ENCODE results near the gene FTO.

Gene FTO

DNA sequence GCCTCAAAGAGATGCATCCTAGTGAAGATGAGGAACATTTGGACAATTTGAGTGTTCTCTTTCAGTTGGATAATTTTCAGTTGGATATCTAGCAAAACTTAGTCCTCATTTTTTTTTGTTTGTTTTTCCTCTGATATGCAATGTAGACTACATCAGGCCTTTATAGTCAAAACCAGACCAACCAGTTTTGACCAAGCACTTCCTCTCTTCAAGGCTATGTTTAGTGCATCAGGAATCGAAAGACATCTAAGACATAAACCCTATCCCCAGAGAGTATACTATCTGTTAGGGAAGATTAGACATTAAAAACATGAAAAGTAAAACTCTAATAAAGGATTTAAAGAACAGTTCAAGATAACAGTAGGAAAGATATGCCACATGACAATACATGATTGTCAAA is 326.5 kb downstream of the FTO start:
- TF ChIP-seq, protein P1, sequence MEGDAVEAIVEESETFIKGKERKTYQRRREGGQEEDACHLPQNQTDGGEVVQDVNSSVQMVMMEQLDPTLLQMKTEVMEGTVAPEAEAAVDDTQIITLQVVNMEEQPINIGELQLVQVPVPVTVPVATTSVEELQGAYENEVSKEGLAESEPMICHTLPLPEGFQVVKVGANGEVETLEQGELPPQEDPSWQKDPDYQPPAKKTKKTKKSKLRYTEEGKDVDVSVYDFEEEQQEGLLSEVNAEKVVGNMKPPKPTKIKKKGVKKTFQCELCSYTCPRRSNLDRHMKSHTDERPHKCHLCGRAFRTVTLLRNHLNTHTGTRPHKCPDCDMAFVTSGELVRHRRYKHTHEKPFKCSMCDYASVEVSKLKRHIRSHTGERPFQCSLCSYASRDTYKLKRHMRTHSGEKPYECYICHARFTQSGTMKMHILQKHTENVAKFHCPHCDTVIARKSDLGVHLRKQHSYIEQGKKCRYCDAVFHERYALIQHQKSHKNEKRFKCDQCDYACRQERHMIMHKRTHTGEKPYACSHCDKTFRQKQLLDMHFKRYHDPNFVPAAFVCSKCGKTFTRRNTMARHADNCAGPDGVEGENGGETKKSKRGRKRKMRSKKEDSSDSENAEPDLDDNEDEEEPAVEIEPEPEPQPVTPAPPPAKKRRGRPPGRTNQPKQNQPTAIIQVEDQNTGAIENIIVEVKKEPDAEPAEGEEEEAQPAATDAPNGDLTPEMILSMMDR (IDR thresholded peaks at IDR 0.05), result no peak
- Histone ChIP-seq H3K27me3 (no peaks in the 10 kb centered on the region), H3K36me3 (no peaks in the 10 kb centered on the region), H3K9me3 (no peaks in the 10 kb centered on the region), H3K27ac (no peak overlapping the region), H3K4me3 (ENCODE audit: low read depth in 1 of 2, low read length in 1 of 2) (no peak overlapping the region), H3K4me1 (ENCODE audit: control insufficient read depth in 1 of 2, insufficient read depth in 1 of 2, low read depth in 1 of 2, low read length in 1 of 2) (peaks cover 0 to 9% of the 10 kb centered on the region in 2 experiments)

DNA sequence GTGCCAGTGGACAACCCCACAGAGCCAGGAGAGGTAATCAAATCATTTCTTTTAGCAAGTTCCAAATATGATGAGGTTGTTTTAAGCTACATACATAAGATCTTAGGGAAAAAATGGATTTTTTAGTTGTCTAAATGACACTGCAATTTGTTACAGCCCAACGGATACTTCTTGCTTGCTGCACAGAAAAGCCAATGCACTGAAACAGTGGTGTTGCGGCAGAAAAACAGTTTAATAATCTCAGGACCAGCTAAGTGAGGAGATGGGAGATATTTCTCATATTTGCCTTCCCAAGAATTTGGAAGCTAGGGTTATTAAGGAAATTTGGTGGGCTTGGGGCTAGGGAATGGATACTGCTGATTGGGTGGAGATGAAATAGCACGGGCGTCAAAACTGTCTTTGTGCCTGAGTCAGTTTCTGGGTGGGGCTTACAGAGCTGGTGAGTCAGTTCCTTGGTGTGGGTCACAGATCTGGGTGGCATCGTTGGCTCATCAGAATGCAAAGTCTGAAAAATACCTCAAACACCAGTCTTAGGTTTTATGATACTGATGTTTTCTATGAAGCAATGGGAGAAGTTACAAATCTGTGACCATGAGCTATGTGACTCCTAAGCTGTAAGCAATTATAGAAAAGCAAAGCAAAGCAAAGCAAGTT is 327.3 kb downstream of the FTO start:
- H3K27me3 ChIP-seq, result no peaks in the 10 kb centered on the region
- no peaks in the 10 kb centered on the region for H3K36me3 ChIP-seq
- TF ChIP-seq, protein P1 (IDR thresholded peaks at IDR 0.05), result no peak
- H3K27ac ChIP-seq, result no peak overlapping the region
- H3K4me1 ChIP-seq (ENCODE audit: control insufficient read depth in 1 of 2, insufficient read depth in 1 of 2, low read depth in 1 of 2, low read length in 1 of 2), result peaks cover 0 to 9% of the 10 kb centered on the region in 2 experiments
- no peak overlapping the region for H3K4me3 ChIP-seq (ENCODE audit: low read depth in 1 of 2, low read length in 1 of 2)
- H3K9me3 ChIP-seq, result no peaks in the 10 kb centered on the region

- no peaks in the 10 kb centered on the region for H3K9me3 ChIP-seq
- H3K36me3 ChIP-seq, result no peaks in the 10 kb centered on the region
- H3K27me3 ChIP-seq, result no peaks in the 10 kb centered on the region
- H3K4me1 ChIP-seq (ENCODE audit: control insufficient read depth in 1 of 2, insufficient read depth in 1 of 2, low read depth in 1 of 2, low read length in 1 of 2), result peaks cover 0 to 9% of the 10 kb centered on the region in 2 experiments
- no peak overlapping the region for H3K4me3 ChIP-seq (ENCODE audit: low read depth in 1 of 2, low read length in 1 of 2)
- no peak overlapping the region for H3K27ac ChIP-seq
- TF ChIP-seq, protein P1 (IDR thresholded peaks at IDR 0.05), result no peak
Observed at GRCh38 chr16:54033747-54034146, 329.8 kb downstream of the FTO start.

DNA sequence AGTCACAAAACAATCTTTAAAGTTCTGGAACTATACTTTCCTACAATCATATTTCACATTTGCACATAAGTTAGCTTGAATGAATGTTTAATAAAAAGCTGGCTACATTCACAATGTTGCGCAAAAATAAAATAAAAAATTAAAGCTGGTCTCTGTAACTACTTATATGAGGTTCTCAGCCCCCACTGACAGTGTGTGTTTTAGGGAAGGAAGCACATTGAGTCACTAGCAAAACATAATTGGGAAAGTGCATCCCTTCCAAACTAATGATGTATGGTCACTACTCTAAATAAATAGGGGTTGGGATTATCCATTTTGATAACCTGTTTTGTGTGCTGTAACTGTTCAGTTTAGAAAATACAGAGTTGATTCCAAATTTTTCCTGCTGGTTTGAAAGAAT is 330.7 kb downstream of the FTO start:
- H3K27me3 ChIP-seq, result no peaks in the 10 kb centered on the region
- no peaks in the 10 kb centered on the region for H3K36me3 ChIP-seq
- TF ChIP-seq, protein P1 (IDR thresholded peaks at IDR 0.05), result no peak
- peaks cover 0 to 9% of the 10 kb centered on the region in 2 experiments for H3K4me1 ChIP-seq (ENCODE audit: control insufficient read depth in 1 of 2, insufficient read depth in 1 of 2, low read depth in 1 of 2, low read length in 1 of 2)
- H3K4me3 ChIP-seq (ENCODE audit: low read depth in 1 of 2, low read length in 1 of 2), result no peak overlapping the region
- no peaks in the 10 kb centered on the region for H3K9me3 ChIP-seq
- H3K27ac ChIP-seq, result no peak overlapping the region

DNA sequence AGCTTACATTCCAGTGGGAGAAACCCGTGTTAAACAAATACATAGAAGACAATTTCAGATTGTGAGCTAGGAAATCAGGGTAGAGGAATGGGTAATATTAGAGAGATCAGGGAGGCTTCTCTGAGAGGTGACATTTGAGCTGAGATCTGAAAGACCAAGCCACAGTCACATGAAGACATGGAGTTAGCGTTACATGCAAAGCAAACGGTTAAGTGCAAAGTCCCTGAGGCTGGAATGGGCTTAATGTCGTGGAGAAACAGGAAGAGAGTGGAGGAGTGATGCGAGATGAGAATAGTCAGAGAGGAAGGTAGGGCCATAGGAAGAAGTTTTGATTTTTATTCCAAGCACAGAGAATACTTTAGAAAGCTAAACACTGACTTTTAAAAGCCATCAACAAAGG is 336.5 kb downstream of the FTO start:
- Histone ChIP-seq H3K27me3 (no peaks in the 10 kb centered on the region), H3K9me3 (no peaks in the 10 kb centered on the region), H3K4me1 (ENCODE audit: control insufficient read depth in 1 of 2, insufficient read depth in 1 of 2, low read depth in 1 of 2, low read length in 1 of 2) (no peaks in the 10 kb centered on the region), H3K4me3 (ENCODE audit: low read depth in 1 of 2, low read length in 1 of 2) (no peak overlapping the region), H3K27ac (no peak overlapping the region), H3K36me3 (no peaks in the 10 kb centered on the region)
- TF ChIP-seq, protein P1 (IDR thresholded peaks at IDR 0.05), result no peak

All from neutrophil (primary cell).